ENCODE measurements around the gene PRPF38B.
A peak's percentile ranks its signal among the peaks of the same experiment; 100 is the strongest.

The PRPF38B gene

DNA sequence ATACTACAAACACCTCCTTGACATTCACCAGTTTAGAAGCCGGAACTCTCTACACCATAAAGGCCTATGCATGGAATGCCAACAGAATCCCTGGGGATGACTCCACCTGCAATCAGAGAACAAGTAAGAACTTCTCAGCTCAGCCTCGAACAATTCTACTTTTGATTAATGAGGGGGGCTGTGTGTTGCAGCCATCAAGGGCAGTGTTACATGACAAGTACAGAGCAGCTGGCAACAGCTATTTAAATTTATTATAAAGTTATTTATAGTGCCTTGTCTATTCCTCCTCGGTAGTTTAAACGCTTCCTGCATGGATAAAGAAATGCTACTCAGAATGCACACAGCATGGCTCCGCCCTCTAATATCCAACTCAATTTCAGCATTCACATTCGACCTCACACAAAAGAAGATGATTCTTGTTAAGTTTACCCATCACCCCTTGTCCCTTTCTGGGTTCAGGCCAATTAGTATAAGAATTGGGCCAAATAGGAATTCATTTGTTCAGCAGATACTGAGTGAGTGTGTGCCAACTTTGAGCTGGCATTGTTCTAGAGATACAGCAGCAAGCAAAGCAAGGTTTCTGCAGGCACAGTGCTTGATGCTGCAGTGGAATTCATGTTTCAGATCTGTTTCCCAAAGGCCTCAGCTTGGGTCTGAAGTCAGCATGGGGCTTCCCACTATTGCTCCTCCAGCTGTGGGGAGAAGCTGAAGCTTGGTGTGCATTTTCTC lies 27.0 kb downstream of the PRPF38B start:
- no peak for ATAC-seq

DNA sequence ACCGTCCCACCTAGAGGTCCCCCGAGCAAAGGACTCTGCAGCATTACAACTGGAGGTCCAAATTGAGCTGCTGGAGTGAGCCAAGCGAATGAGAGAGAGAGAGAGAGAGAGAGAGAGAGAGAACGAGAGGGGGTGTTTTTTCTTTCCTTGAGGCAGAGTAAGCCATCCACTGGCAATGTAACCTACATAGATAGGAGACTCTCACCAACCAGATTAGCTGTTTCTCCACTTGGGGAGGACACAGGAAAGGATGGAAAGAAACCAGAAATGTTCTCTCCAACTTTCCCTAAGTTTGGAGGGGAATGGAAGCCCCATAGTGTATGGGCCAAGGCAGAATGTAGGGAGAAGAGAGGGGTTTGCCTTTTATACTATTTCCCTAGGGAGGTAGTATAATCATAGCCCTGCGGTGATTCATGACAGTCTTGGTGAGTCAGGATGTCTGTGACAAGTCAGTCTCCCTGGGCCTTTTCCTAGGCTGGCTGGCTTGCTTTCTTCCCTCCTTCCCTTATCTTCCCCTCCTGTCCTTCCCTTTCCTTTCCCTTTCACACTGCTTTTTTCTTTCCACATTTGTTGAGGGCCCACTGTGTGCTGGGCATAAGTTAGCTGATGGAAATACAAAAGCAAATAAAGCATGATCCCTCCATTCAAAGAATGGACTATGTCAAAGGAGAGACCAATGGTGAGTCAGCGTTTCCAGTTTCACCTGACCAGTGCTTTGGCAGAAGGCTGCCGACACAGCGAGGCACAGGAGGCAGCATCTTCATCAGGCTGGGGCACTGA lies 27.7 kb downstream of the PRPF38B start:
- ATAC-seq: peak in 1 of 2 donors; percentile 51

DNA sequence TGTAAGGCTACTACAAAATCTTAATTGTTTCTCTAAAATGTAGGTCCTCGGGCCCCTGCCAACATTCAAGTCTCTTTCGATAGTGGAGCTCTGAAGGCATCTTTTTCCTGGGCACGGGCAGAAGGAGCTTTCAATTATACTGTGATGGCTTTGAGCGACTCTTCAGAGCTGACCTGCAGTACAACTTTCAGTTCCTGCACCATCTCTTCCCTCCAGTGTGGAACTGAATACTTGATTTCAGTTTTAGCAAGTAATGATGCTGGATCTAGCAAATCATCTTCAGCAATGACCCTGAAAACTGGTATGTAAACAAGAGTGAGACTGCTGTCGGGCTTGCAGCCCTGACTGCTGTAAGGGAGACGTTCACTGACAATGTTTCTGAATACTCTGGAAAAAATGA lies 30.2 kb downstream of the PRPF38B start:
- no peak for ATAC-seq

DNA sequence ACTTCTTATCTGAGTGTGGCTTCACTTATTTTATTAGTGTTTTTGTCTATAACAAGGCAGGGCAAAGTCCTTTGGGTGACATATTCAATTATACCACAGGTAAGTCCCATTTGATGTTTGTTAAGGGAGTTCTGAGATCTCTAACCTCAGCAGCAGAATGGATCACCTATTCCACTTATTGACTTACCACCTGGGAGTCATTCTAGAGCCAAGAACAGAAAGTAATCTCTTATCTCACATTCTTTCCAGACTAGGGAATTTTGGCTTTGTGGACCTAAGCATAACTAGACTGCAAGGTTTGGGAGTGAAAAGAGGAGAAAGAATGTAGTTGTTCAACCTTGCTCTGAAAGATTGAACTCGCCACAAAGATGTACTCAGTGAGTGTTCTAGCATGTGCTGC lies 33.8 kb downstream of the PRPF38B start:
- ATAC-seq: no peak

DNA sequence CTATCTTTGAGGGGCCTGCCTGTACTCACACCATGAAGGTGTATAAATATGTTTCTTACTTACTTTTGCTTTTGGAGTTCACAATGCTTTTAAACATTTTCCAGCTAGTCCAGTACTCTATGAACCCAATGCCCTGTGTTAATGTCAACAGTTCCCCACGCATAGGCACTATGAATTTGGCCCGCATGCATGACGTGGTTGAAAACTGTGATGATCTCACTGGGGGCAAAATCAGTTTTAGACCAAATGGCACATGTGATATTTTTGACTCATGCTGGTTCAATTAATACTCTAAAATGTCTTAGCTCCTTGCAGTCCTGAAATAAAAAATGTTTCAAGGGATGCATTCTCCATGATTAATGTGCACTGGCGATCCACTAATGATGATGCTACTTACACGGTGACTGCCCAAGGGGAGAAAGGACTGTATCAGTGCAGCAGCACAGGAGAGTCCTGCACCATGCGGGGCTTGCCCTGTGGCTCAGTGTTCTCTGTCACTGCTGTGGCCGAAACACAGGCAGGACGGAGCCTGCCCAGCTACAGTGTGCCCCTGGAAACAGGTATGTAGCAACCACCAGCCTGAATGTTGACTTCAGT lies 36.3 kb downstream of the PRPF38B start:
- no peak for ATAC-seq

DNA sequence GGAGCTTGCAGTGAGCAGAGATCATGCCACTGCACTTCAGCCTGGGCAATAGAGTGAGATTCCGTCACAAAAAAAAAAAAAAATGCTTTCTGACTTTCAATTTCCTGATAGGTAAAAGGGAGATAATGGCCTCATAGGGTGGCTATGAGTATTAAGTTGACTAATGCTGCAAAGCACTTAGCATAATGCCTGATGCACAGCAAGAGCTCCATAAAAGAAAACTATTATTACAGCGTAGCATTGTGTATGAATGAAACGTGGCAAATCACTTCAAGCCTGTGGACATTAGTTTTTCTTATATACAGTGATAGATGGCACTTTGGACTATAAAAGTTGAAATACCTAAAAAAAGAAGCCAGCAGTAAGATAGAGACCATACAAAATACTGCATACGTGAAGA lies 37.4 kb downstream of the PRPF38B start:
- ATAC-seq: no peak

DNA sequence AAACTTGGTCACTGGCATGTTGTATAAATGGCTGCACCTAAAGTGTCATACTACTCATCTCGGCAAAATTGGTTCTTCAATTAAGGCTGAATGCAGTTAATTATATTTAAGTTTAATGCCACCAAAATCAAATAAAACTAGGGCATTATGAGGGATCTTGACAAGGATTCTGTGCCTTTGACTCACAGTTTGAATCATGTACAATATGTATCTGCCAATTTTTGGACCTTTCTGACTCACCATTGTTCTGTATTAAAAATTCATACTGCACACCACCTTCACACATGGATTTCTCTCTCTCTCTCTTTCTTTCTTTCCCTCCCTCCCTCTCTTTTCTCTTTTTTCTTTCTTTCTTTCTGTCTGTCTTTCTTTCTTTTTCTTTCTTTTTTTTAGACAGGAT lies 40.3 kb downstream of the PRPF38B start:
- ATAC-seq: no peak

DNA sequence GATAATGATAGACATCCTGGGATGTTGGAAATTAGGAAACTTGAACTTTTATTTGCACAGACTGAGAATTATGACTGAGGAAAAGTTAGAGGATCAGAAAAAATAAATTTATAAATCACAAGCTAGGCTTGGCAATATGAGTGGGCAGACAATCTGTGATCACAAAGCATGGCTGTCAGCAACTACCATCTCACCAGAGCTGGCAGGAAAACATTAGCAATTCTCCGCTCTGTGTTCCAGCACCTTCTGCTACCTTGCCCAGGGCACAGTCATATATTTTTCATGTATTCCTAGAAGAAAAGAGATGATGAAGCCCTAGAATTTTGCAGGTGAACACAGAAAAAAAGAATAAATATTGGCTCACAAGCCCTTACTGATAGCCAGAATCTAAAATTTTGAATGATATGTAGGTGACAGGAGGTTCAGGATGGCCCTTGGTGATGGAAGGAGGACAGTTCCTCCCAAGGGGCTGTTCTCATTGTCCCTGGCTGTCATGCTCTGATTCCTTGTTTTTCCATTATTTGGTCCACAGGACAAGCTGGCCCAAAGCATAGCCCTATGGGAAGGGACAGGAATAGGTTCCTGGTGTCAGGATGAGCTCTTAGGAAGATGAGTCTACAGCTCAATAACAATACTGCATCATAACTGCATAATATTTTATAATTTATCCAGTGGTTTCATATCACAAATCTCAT lies 42.2 kb downstream of the PRPF38B start:
- ATAC-seq: no peak

DNA sequence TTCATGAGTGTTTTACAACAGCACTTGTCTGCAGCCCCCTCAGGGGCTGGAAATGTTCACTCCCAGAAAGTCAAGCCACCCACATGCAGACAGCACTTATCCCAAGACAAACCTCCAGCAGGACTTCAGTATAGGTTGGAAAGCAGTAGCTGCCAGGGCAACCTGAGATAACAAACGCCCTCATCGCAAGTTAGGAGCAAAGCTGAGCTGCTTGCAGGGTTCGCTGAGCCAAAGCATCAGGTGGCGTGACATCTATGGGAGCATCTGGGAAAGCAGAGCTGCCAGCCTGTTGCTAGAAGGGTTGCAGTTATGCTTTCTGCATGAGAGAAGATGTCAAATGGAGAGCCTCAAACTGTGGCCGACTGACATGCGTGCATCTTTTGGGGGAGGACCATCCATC lies 50.1 kb downstream of the PRPF38B start:
- ATAC-seq: no peak

DNA sequence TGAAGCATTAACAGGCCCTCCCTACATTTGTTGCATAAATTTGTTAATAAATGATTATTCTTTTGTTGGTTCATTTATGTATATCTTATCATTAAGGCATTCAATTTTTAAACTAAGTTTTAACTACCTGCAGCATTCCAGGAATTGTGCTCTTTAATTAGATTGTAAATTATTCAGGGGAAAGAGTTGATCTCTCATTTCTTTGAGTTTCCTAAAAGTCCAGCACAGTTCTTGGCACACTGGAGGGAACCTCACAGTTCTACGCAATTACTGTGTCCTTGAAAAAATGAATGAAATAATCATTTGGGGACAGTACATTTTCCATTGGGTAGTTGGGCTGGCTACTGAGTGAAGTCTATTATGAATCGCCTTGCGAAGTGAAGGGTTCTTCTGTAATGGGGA lies 53.9 kb downstream of the PRPF38B start:
- ATAC-seq: no peak

DNA sequence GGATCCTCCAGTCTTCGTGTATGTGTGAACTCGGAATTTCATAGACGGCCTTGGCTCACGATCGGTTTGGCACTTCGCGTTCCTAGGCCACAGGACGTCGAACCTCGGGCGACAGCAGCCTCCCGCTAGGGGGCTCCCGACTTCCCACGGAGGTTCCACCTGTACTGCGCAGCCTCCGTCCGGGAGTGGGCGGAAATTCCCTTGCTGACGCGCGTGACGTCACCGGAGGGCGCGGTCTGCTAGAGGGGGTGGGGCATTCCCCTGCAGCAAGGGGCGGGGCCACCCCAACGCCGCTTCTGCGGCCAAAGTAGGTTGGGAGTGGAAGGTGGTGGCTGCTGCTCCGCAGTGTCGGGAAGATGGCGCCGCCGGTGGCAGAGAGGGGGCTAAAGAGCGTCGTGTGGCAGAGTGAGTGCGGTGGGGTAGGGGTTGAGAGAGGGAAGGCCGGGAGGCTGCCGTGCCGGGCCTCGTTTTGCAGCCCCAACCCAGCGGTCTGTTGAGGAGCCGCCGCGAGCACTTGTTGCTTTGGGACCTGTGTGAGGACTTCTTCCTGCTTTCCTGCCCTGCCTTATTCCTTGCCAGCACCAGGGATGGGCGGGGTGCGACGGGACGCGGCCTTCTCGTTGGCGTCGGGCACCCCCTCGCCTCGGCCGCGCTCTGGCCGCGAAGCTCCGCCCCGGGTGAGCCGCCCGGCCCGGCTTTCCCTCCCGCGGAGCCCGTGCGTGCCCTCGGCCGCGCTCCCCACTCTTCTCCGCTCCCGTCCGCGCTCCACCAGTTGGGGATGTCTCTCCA lies 54.5 kb downstream of the PRPF38B start, which contains the start of gene STXBP3:
STXBP3 (plus strand) TSS at position 293 of the 789 bp plus-strand sequence; CDS start at position 357, 64 bp downstream.
- ATAC-seq: peak; percentile 94

DNA sequence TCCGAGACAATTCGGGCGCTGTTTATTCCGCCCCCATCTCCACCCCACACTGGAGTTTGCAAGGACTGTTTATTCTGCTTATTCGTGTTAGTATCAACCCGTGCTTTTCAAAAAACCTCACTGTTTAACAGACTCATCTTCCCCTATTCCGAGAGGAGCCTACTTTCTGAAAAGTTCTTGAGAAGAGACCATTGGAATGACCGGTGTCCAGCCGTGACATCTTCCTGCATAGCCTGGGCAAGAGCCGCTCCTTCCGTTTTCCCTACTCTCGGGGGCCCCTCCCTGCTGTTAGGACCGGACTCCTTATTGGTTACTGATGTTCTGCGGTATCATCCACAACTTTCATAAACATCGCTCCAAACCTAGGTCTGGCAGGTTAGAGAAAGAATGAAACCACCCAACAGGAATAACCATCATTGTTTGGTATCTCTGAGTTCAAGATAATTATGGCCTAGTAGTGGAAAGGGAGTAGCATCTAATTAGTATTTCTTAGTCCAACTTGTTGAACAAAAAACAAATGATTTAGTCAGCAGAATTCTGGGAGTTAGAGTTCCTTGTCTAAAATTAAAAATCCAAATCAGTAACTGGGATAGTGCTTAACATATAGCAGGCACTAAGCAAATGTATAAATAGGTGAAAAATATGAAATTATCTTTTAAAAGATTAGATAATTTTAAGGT lies 55.2 kb downstream of the PRPF38B start:
- no peak for ATAC-seq

DNA sequence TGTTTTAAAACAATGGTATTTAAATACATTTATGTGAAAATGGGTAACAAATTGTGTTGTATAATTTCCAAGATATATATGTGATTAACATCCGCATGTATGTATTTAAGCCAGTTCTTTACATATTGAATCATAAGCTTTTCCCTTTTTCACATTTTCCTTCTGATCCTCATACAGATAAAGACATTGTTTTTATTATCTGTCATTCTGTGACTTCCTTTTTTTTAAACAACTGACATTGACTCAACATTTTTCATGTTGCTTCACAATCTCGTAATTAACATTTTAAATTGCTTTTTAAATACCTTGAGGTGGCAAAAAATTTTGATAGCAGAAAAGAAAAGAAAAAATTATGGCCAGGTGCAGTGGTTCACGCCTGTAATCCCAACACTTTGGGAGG lies 55.8 kb downstream of the PRPF38B start:
- no peak for ATAC-seq

DNA sequence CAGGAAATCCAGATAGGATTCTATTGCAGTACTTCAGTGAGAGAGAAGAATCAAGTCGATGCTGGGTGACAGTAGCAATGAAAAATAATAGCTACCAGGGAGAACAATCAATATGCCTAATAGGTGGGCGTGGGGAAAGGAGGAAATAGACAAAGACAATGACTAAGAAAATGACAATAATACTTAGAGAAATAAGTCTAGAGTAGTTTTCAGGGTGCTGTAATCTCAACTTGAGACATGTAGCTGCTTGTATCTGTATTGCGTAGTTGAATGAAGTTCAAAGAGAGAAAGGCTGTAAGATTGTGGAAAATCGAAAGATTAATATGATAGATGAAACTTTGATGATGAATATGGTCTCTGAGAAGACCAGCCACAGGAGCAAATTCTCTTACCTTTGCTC lies 57.0 kb downstream of the PRPF38B start:
- no peak for ATAC-seq

DNA sequence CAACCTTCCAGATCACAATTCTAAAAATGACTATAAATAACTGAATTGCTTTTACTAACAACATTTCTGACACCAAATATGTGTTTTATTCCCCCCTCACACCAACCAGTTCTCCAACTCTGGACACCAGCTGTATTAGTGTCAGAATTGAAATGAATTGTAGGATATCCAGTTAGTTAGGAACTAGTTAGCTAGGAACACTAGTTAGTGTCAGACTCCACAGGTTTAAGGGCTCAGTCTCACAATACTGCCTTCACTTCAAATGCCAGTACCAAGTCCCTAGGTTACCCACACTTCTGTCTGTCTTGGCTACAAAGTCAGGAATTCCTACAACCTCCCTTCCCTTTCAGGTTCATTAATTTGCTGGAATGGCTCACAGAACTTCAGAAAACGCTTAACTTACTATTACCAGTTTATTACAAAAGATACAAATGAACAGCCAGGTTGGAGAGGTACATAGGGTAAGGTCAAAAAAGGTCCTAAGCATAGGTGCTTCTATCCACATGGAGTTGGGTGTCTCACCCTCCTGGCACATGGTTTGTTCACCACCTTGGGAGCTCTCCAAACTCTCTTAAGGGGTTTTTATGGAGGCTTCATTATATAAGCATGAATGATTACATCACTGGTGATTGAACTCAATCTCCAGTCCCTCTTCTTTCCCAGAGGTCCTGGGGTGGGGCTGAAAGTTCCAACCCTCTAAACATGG lies 58.5 kb downstream of the PRPF38B start:
- no peak for ATAC-seq

Measured in activated CD4-positive, CD25-positive, alpha-beta regulatory T cell treated with anti-CD3 and anti-CD28 coated beads, Interleukin-2, amount 50 U/mL, for 24 hours (primary cell).